Left ventricle myocardium inferior (tissue), 1 donor: ENCODE results near the gene FGF22. TPM values are rescaled to one million over a fixed set of nuclear protein-coding genes. Genes with fewer than 3 reads are reported as not detected.

Experiments
- DNase-seq: peaks from one replicate; pipeline ENCODE4 v3.0.0-alpha.2; 2020
- H3K27ac ChIP-seq: fragments of 200-600 bp; replicated peaks from 2 replicates; pipeline ENCODE4 v1.8.0; 2021
- H3K27me3 ChIP-seq: fragments of 200-600 bp; 2 replicates; pipeline ENCODE4 v1.8.0; 2021; ENCODE audit warnings: low read depth
- H3K36me3 ChIP-seq: fragments of 200-600 bp; 2 replicates; pipeline ENCODE4 v1.8.0; 2021
- H3K4me1 ChIP-seq: fragments of 200-600 bp; 2 replicates; pipeline ENCODE4 v1.8.0; 2021
- H3K4me3 ChIP-seq: fragments of 200-600 bp; 2 replicates; pipeline ENCODE4 v1.8.0; 2021; ENCODE audit warnings: mild to moderate bottlenecking, moderate library complexity
- H3K9me3 ChIP-seq: fragments of 200-600 bp; replicated peaks from 2 replicates; pipeline ENCODE4 v1.8.0; 2021
- intact Hi-C: fragments of 100-400 bp; cut with micrococcal nuclease; formaldehyde crosslinking; loops from one replicate; pipeline ENCODE4 v1.11.0; 2022
- total RNA-seq: library from RNA; stranded (reverse); fragmentation: NEBNext Ultra II Directional; extraction: Animal tissue kit (Norgen Biotek cat#: 25700); gene quantifications from one replicate; pipeline ENCODE4 v1.2.1, GENCODE V29; 2021
- TF ChIP-seq, protein P1 (sequence below): fragments of 200-600 bp; IDR thresholded peaks from 2 replicates; pipeline ENCODE4 v1.8.0; 2021; ENCODE audit warnings: antibody characterized with exemption, mild to moderate bottlenecking, borderline replicate concordance
- donor health status: DM: no; HTN: yes; CAD: no; lungs with severe emphysema.

FGF22 gene
- total RNA-seq, 1 donor from 2014 or later = not detected

- H3K9me3 ChIP-seq = no peaks in the 10 kb centered on the region
- DNase-seq = no peak
- peaks cover 13% of the 10 kb centered on the region for H3K4me1 ChIP-seq
- H3K36me3 ChIP-seq = peaks cover 38% of the 10 kb centered on the region
- intact Hi-C loops = no loop called here
- TF ChIP-seq, protein P1, sequence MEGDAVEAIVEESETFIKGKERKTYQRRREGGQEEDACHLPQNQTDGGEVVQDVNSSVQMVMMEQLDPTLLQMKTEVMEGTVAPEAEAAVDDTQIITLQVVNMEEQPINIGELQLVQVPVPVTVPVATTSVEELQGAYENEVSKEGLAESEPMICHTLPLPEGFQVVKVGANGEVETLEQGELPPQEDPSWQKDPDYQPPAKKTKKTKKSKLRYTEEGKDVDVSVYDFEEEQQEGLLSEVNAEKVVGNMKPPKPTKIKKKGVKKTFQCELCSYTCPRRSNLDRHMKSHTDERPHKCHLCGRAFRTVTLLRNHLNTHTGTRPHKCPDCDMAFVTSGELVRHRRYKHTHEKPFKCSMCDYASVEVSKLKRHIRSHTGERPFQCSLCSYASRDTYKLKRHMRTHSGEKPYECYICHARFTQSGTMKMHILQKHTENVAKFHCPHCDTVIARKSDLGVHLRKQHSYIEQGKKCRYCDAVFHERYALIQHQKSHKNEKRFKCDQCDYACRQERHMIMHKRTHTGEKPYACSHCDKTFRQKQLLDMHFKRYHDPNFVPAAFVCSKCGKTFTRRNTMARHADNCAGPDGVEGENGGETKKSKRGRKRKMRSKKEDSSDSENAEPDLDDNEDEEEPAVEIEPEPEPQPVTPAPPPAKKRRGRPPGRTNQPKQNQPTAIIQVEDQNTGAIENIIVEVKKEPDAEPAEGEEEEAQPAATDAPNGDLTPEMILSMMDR = no peak
- H3K27ac ChIP-seq = no peak overlapping the region
- H3K4me3 ChIP-seq = no peak overlapping the region
- peaks cover 24% of the 10 kb centered on the region for H3K27me3 ChIP-seq
Measured at GRCh38 chr19:615619-616018, 24.1 kb upstream of the FGF22 start.

DNA sequence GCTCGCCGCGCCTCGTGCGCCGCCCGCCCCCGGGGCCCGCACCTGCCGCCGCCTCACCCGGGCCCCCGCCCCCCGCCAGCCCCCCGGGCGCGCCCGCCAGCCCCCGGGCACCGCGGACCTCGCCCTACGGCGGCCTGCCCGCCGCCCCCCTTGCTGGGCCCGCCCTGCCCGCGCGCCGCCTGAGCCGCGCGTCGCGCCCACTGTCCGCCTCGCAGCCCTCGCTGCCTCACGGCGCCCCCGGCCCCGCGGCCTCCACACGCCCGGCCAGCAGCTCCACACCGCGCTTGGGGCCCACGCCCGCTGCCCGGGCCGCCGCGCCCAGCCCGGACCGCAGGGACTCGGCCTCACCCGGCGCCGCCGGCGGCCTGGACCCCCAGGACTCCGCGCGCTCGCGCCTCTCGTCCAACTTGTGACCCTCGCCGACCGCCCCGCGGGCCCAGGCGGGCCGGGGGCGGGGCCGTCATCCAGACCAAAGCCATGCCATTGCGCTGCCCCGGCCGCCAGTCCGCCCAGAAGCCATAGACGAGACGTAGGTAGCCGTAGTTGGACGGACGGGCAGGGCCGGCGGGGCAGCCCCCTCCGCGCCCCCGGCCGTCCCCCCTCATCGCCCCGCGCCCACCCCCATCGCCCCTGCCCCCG, 23.5 kb upstream of the FGF22 start:
- Histone ChIP-seq H3K4me1 (peaks cover 7% of the 10 kb centered on the region), H3K36me3 (peaks cover 42% of the 10 kb centered on the region), H3K27me3 (peaks cover 24% of the 10 kb centered on the region), H3K27ac (no peak overlapping the region), H3K4me3 (no peak overlapping the region), H3K9me3 (no peaks in the 10 kb centered on the region)
- DNase-seq = no peak
- TF ChIP-seq, protein P1 = no peak
- intact Hi-C loops = no loop called here

DNA sequence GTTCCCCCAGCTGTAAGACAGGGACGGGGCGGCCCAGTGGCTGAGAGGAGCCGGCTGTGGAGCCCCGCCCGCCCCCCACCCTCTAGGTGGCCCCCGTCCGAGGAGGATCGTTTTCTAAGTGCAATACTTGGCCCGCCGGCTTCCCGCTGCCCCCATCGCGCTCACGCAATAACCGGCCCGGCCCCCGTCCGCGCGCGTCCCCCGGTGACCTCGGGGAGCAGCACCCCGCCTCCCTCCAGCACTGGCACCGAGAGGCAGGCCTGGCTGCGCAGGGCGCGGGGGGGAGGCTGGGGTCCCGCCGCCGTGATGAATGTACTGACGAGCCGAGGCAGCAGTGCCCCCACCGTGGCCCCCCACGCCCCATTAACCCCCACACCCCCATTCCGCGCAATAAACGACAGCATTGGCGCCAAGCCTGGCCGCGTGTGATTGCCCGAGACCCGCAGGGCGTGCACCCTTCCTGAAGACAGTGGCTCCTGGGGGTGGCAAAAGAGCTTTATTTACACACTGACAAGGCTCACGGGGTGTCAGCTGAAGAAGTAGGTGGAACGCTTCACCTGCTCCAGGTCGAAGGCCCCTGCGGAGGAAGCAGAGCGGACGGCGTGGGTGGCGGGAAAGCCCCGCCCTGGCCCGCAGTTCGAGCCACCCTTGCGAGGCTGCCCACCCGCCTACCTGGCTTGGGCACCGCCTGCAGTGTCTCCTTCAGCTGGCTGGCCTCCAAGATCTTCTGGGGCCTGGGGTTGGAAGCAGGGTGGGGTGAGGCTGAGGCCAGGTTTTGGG, 22.7 kb upstream of the FGF22 start:
- TF ChIP-seq, protein P1 = no peak
- no peak overlapping the region for H3K27ac ChIP-seq
- H3K4me3 ChIP-seq = no peak overlapping the region
- peaks cover 2% of the 10 kb centered on the region for H3K4me1 ChIP-seq
- H3K27me3 ChIP-seq = peaks cover 24% of the 10 kb centered on the region
- no peak for DNase-seq
- peaks cover 49% of the 10 kb centered on the region for H3K36me3 ChIP-seq
- H3K9me3 ChIP-seq = no peaks in the 10 kb centered on the region
- intact Hi-C loops = no loop called here

- intact Hi-C loops = no loop called here
- Histone ChIP-seq H3K27me3 (peaks cover 24% of the 10 kb centered on the region), H3K36me3 (peaks cover 57% of the 10 kb centered on the region), H3K4me3 (no peak overlapping the region), H3K4me1 (peaks cover 2% of the 10 kb centered on the region), H3K27ac (no peak overlapping the region), H3K9me3 (no peaks in the 10 kb centered on the region)
- TF ChIP-seq, protein P1 = no peak
- no peak for DNase-seq
Measured at GRCh38 chr19:617551-618246, 22.0 kb upstream of the FGF22 start.

GRCh38 chr19:618247-618619, 21.4 kb upstream of the FGF22 start:
- Histone ChIP-seq H3K27ac (no peak overlapping the region), H3K9me3 (no peaks in the 10 kb centered on the region), H3K4me3 (no peak overlapping the region), H3K36me3 (peaks cover 62% of the 10 kb centered on the region), H3K4me1 (peaks cover 2% of the 10 kb centered on the region), H3K27me3 (peaks cover 20% of the 10 kb centered on the region)
- intact Hi-C loops = no loop called here
- no peak for DNase-seq
- TF ChIP-seq, protein P1 = no peak
